Fibroblast of the aortic adventitia (primary cell): ENCODE data around the gene PTPN3. TPM values are rescaled to one million over a fixed set of nuclear protein-coding genes. Genes with fewer than 3 reads are reported as not detected.
"Not testable (repeated sequence)": the region's sequence is repeated elsewhere in the genome, so short reads cannot be mapped to it uniquely, and the experiment has no call there.

Experiments used
- DNase-seq: peaks from one replicate; pipeline ENCODE4 v3.0.0-alpha.2; 2010; ENCODE audit warnings: low read depth
- H3K4me3 ChIP-seq: 2 replicates; pipeline ENCODE4 v1.5.1; 2011; ENCODE audit warnings: low read depth, mild to moderate bottlenecking, control low read depth, low read length, moderate library complexity
- CTCF ChIP-seq: IDR thresholded peaks from 2 replicates; pipeline ENCODE4 v1.5.1; 2011; ENCODE audit warnings: mild to moderate bottlenecking, low read length, control low read depth, inconsistent platforms; ENCODE audit not compliant: insufficient read depth
- total RNA-seq: library from RNA; depleted of rRNA; stranded (reverse); fragments of >200 nt; gene quantifications from 2 replicates; pipeline ENCODE4 v1.2.3, GENCODE V29; 2012; ENCODE audit warnings: low replicate concordance

The PTPN3 gene
- total RNA-seq, 1 donor = 0.99 TPM

GRCh38 chr9:109517901-109518377 lies 19.8 kb upstream of the PTPN3 start:
- H3K4me3 ChIP-seq = no peak overlapping the region
- no peak for DNase-seq
- no peak for TF ChIP-seq CTCF

GRCh38 chr9:109513871-109514270 lies 15.8 kb upstream of the PTPN3 start:
- H3K4me3 ChIP-seq = no peak overlapping the region
- DNase-seq = peak; percentile 32
- TF ChIP-seq CTCF = no peak

- TF ChIP-seq CTCF = no peak
These were observed 14.2 kb upstream of the PTPN3 start for GRCh38 chr9:109512170-109512756.

GRCh38 chr9:109510506-109510905 lies 12.4 kb upstream of the PTPN3 start:
- H3K4me3 ChIP-seq = no peak overlapping the region
- DNase-seq = peak; percentile 31
- TF ChIP-seq CTCF = no peak

More at GRCh38 chr9:109512170-109512756, 14.2 kb upstream of the PTPN3 start:
- no peak for DNase-seq
- no peak overlapping the region for H3K4me3 ChIP-seq

GRCh38 chr9:109510042-109510441 lies 11.9 kb upstream of the PTPN3 start:
- not testable (repeated sequence) for H3K4me3 ChIP-seq
- peak; percentile 12 for DNase-seq

- peak; percentile 5 for DNase-seq
- H3K4me3 ChIP-seq = no peak overlapping the region
- no peak for TF ChIP-seq CTCF
These were observed 11.5 kb upstream of the PTPN3 start for GRCh38 chr9:109509611-109510010.

- no peak overlapping the region for H3K4me3 ChIP-seq
- DNase-seq = peak; percentile 57
- no peak for TF ChIP-seq CTCF
These were observed 9.3 kb upstream of the PTPN3 start for GRCh38 chr9:109507421-109507838.
